H1 (cell line): ENCODE measurements around the gene TBC1D17. TPM values are rescaled to one million over a fixed set of nuclear protein-coding genes. Genes with fewer than 3 reads are reported as not detected.

Experiments used
- CTCF ChIA-PET: fragments of 300-600 bp; sonication (Branson Sonifier 250); formaldehyde crosslinking; loops from one replicate; lab custom pipeline; 2021; ENCODE audit not compliant: partially characterized antibody; lab: Charles Lee
- POLR2A ChIA-PET: fragments of 300-600 bp; sonication (Branson Sonifier 250); formaldehyde crosslinking; loops from one replicate; lab custom pipeline; 2021; ENCODE audit warnings: inconsistent platforms; ENCODE audit not compliant: partially characterized antibody; lab: Charles Lee
- DNase-seq, 2 experiments: peaks; one replicate each; pipeline versions ENCODE4 v3.0.0 to v3.0.0-alpha.2; 2010 to 2022; ENCODE audit warnings: low spot score in 2 of 2, low read depth in 1 of 2, mixed read lengths in 1 of 2
- FAIRE-seq: peaks from 2 replicates; lab custom pipeline; 2011; peaks lifted over from hg19 to GRCh38; lab: Jason Lieb, UNC
- H2AFZ ChIP-seq: 2 replicates; pipeline ENCODE4 v1.8.1; 2012; ENCODE audit warnings: low read length, inconsistent platforms
- H2AK5ac ChIP-seq: 2 replicates; pipeline ENCODE4 v1.6.1; 2013; ENCODE audit warnings: low read depth, low read length
- H2BK120ac ChIP-seq: replicated peaks from 2 replicates; pipeline ENCODE3; 2013; ENCODE audit warnings: low read depth, low read length, inconsistent platforms
- H2BK12ac ChIP-seq: 2 replicates; pipeline ENCODE4 v1.6.1; 2013; ENCODE audit warnings: low read depth, low read length
- H2BK15ac ChIP-seq: 2 replicates; pipeline ENCODE4 v1.6.1; 2013; ENCODE audit warnings: low read length
- H2BK20ac ChIP-seq: 2 replicates; pipeline ENCODE4 v1.6.1; 2013; ENCODE audit warnings: low read length
- H2BK5ac ChIP-seq: 2 replicates; pipeline ENCODE4 v1.6.1; 2013; ENCODE audit warnings: low read depth, low read length
- H3K14ac ChIP-seq: 2 replicates; pipeline ENCODE4 v1.6.1; 2013; ENCODE audit warnings: inconsistent platforms; ENCODE audit not compliant: insufficient read length
- H3K18ac ChIP-seq: 2 replicates; pipeline ENCODE4 v1.6.1; 2013; ENCODE audit warnings: low read length; ENCODE audit errors: extremely low read depth
- H3K23ac ChIP-seq: 2 replicates; pipeline ENCODE4 v1.6.1; 2013; ENCODE audit warnings: inconsistent platforms; ENCODE audit not compliant: insufficient read length
- H3K23me2 ChIP-seq: 2 replicates; pipeline ENCODE4 v1.6.1; 2013; ENCODE audit warnings: low read depth, low read length
- H3K27ac ChIP-seq: 2 replicates; pipeline ENCODE4 v1.6.1; 2011; ENCODE audit warnings: low read depth, low read length, inconsistent platforms
- H3K27me3 ChIP-seq, 4 experiments: replicated peaks in 1 of 4; 1 replicate in 1 of 4; 2 replicates in 3 of 4; pipeline versions ENCODE4 v1.6.1 to v1.8.1; 2011 to 2013; ENCODE audit warnings: low read length in 3 of 4, mild to moderate bottlenecking in 3 of 4, inconsistent platforms in 2 of 4, mixed read lengths in 2 of 4, moderate library complexity in 1 of 4; ENCODE audit not compliant: control insufficient read depth in 3 of 4, insufficient read depth in 3 of 4; ENCODE audit errors: extremely low read depth in 1 of 4
- H3K36me3 ChIP-seq, 4 experiments: 2 replicates each; pipeline versions ENCODE4 v1.6.1 to v1.8.1; 2011 to 2013; ENCODE audit warnings: mild to moderate bottlenecking in 4 of 4, low read length in 3 of 4, moderate library complexity in 2 of 4, control low read depth in 1 of 4, inconsistent platforms in 1 of 4; ENCODE audit not compliant: insufficient read depth in 4 of 4, control insufficient read depth in 2 of 4
- H3K4ac ChIP-seq: replicated peaks from 2 replicates; pipeline ENCODE3; 2013; ENCODE audit warnings: low read length, low read depth, mixed read lengths, inconsistent platforms; ENCODE audit not compliant: insufficient read length
- H3K4me1 ChIP-seq, 4 experiments: replicated peaks in 1 of 4; 1 replicate in 1 of 4; 2 replicates in 3 of 4; pipeline versions ENCODE4 v1.6.1 to v1.8.1; 2011 to 2013; ENCODE audit warnings: low read length in 3 of 4, inconsistent platforms in 2 of 4, mixed read lengths in 1 of 4; ENCODE audit not compliant: insufficient read depth in 4 of 4, control insufficient read depth in 3 of 4
- H3K4me2 ChIP-seq, 2 experiments: 2 replicates each; pipeline versions ENCODE4 v1.6.1 to v1.8.1; 2011 to 2013; ENCODE audit warnings: low read depth in 2 of 2, low read length in 2 of 2, control low read depth in 1 of 2, inconsistent platforms in 1 of 2, mild to moderate bottlenecking in 1 of 2; ENCODE audit not compliant: insufficient read depth in 1 of 2
- H3K4me3 ChIP-seq, 4 experiments: fragments of 200-600, 300-600 bp in 1 of 4; sonication (generic), shearing (Covaris generic), sonication (Bioruptor Twin) in 1 of 4; 2 replicates each; pipeline versions ENCODE4 v1.5.1 to v1.8.1; 2011 to 2016; ENCODE audit warnings: low read length in 4 of 4, low read depth in 3 of 4, control low read depth in 2 of 4, inconsistent platforms in 2 of 4, mild to moderate bottlenecking in 2 of 4, mixed read lengths in 1 of 4, moderate library complexity in 1 of 4; ENCODE audit not compliant: insufficient read depth in 2 of 4; ENCODE audit errors: extremely low read depth in 1 of 4
- H3K56ac ChIP-seq: replicated peaks from 2 replicates; pipeline ENCODE3; 2013; ENCODE audit warnings: low read depth, mild to moderate bottlenecking, mixed read lengths, low read length, inconsistent platforms; ENCODE audit not compliant: insufficient read length
- H3K79me1 ChIP-seq: 2 replicates; pipeline ENCODE4 v1.6.1; 2013; ENCODE audit warnings: low read depth, low read length, control low read depth
- H3K79me2 ChIP-seq, 2 experiments: 2 replicates each; pipeline versions ENCODE4 v1.6.1 to v1.8.1; 2012 to 2013; ENCODE audit warnings: low read length in 2 of 2, mild to moderate bottlenecking in 2 of 2, inconsistent platforms in 1 of 2; ENCODE audit not compliant: insufficient read depth in 2 of 2, control insufficient read depth in 1 of 2
- H3K9ac ChIP-seq, 4 experiments: replicated peaks in 1 of 4; 1 replicate in 1 of 4; 2 replicates in 3 of 4; pipeline versions ENCODE4 v1.6.1 to v1.8.1; 2011 to 2013; ENCODE audit warnings: low read depth in 3 of 4, low read length in 3 of 4, control low read depth in 2 of 4, mild to moderate bottlenecking in 2 of 4, moderate library complexity in 2 of 4, inconsistent platforms in 1 of 4; ENCODE audit errors: extremely low read depth in 1 of 4
- H3K9me3 ChIP-seq, 2 experiments: 2 replicates each; pipeline versions ENCODE4 v1.6.1 to v1.8.1; 2012 to 2013; ENCODE audit warnings: mild to moderate bottlenecking in 2 of 2, moderate library complexity in 2 of 2, control low read depth in 1 of 2, inconsistent platforms in 1 of 2, low read depth in 1 of 2, low read length in 1 of 2, mixed read lengths in 1 of 2; ENCODE audit not compliant: insufficient read depth in 2 of 2
- H4K20me1 ChIP-seq, 2 experiments: replicated peaks in 1 of 2; 2 replicates each; pipeline versions ENCODE3 to v1.8.1; 2011 to 2013; ENCODE audit warnings: inconsistent platforms in 2 of 2, low read length in 2 of 2, mild to moderate bottlenecking in 1 of 2; ENCODE audit not compliant: insufficient read depth in 2 of 2, control insufficient read depth in 1 of 2
- H4K5ac ChIP-seq: 2 replicates; pipeline ENCODE4 v1.6.1; 2013; ENCODE audit warnings: low read length, low read depth, mixed read lengths, inconsistent platforms; ENCODE audit not compliant: insufficient read length
- H4K8ac ChIP-seq: 2 replicates; pipeline ENCODE4 v1.8.0; 2013; ENCODE audit warnings: mild to moderate bottlenecking, moderate library complexity, low read length, inconsistent platforms; ENCODE audit not compliant: insufficient read depth; ENCODE audit errors: extremely low read depth
- H4K91ac ChIP-seq: replicated peaks from 2 replicates; pipeline ENCODE3; 2013; ENCODE audit warnings: low read length, mixed read lengths, inconsistent platforms; ENCODE audit not compliant: insufficient read length
- CEBPB ChIP-seq: IDR thresholded peaks from 2 replicates; pipeline ENCODE4 v1.6.1; 2012; ENCODE audit warnings: low read depth, low read length
- GTF2F1 ChIP-seq: IDR thresholded peaks from 2 replicates; pipeline ENCODE4 v1.6.1; 2012; ENCODE audit warnings: low read depth, low read length, improper control_type of control experiment, borderline replicate concordance
- HDAC2 ChIP-seq, 2 experiments: fragments of 300-600 bp in 1 of 2; sonication (generic) in 1 of 2; IDR thresholded peaks; 2 replicates each; pipeline ENCODE4 v1.6.1; 2011 to 2012; ENCODE audit warnings: low read depth in 2 of 2, low read length in 2 of 2, mild to moderate bottlenecking in 2 of 2, moderate library complexity in 2 of 2, borderline replicate concordance in 1 of 2, inconsistent platforms in 1 of 2
- JUN ChIP-seq: IDR thresholded peaks from 2 replicates; pipeline ENCODE4 v1.6.1; 2011; ENCODE audit warnings: low read depth, mild to moderate bottlenecking, improper control_type of control experiment, low read length
- JUND ChIP-seq: IDR thresholded peaks from 2 replicates; pipeline ENCODE4 v1.6.1; 2011; ENCODE audit warnings: mild to moderate bottlenecking, improper control_type of control experiment, low read length
- PHF8 ChIP-seq: fragments of 200-600 bp; sonication (generic); conservative IDR thresholded peaks from 2 replicates; pipeline ENCODE4 v1.7.1; 2012; ENCODE audit warnings: low read depth, mild to moderate bottlenecking, inconsistent platforms, low read length, moderate library complexity
- POLR2A ChIP-seq, 2 experiments: IDR thresholded peaks; 1 replicate in 1 of 2; 2 replicates in 1 of 2; pipeline ENCODE4 v1.6.1; 2011; ENCODE audit warnings: low read depth in 2 of 2, low read length in 2 of 2, mild to moderate bottlenecking in 2 of 2; ENCODE audit errors: control extremely low read depth in 1 of 2
- POU5F1 ChIP-seq: IDR thresholded peaks from 2 replicates; pipeline ENCODE4 v1.6.1; 2011; ENCODE audit warnings: low read depth, mild to moderate bottlenecking, low read length, moderate library complexity
- RFX5 ChIP-seq: IDR thresholded peaks from 2 replicates; pipeline ENCODE4 v1.6.1; 2011; ENCODE audit warnings: low read depth, low read length, improper control_type of control experiment, borderline replicate concordance
- SIN3A ChIP-seq, 2 experiments: IDR thresholded peaks in 1 of 2; conservative IDR thresholded peaks in 1 of 2; 2 replicates each; pipeline ENCODE4 v1.6.1; 2011 to 2012; ENCODE audit warnings: low read length in 2 of 2, improper control_type of control experiment in 1 of 2, low read depth in 1 of 2, mild to moderate bottlenecking in 1 of 2
- SRF ChIP-seq: IDR thresholded peaks from 2 replicates; pipeline ENCODE4 v1.6.1; 2011; ENCODE audit warnings: mild to moderate bottlenecking, low read depth, low read length, moderate library complexity
- YY1 ChIP-seq: IDR thresholded peaks from 2 replicates; pipeline ENCODE4 v1.6.1; 2011; ENCODE audit warnings: low read depth, mild to moderate bottlenecking, low read length
- WGBS, 2 experiments: shearing (Covaris generic) in 1 of 2; methylation state at CpG; one replicate each; pipeline versions ENCODE4 v1.1.6 to v1.1.7; 2013 to 2015; ENCODE audit warnings: low lambda C conversion rate in 2 of 2, mixed read lengths in 2 of 2, inconsistent platforms in 1 of 2, low coverage in 1 of 2, missing lambda C conversion rate in 1 of 2; ENCODE audit not compliant: insufficient replicate concordance in 2 of 2, insufficient coverage in 1 of 2, insufficient read length in 1 of 2; ENCODE audit errors: extremely low coverage in 1 of 2, missing lambda C conversion rate in 1 of 2; 5-methylcytosine and 5-hydroxymethylcytosine counted together
- polyA plus RNA-seq, 7 experiments: library from polyadenylated mRNA; depleted of rRNA in 3 of 7; stranded (reverse) in 5 of 7; unstranded in 2 of 7; fragments of >200 nt in 5 of 7; fragments of 200-250 nt in 2 of 7; gene quantifications; 1 replicate in 5 of 7; 2 replicates in 1 of 7; 4 replicates in 1 of 7; pipeline versions ENCODE4 v1.2.1 to v1.2.3, GENCODE V29; 2011 to 2013; ENCODE audit warnings: missing spikeins in 2 of 7, mixed read lengths in 2 of 7
- total RNA-seq: library from RNA; stranded (reverse); fragmentation: NEBNext Ultra II Directional; extraction: Animal tissue kit (Norgen Biotek cat#: 25700); gene quantifications from 2 replicates; pipeline ENCODE4 v1.2.1, GENCODE V29; 2021

TBC1D17 gene
- total and polyA plus RNA-seq, 2 of the 8 experiments (the other 6 are each of a cell fraction or from before 2014, with no cell fraction given): 30.3 to 44.9 TPM

- Histone ChIP-seq H3K23me2 (peaks cover 16% of the 10 kb centered on the region), H3K27me3 (no peaks in the 10 kb centered on the region), H2BK15ac (peak overlapping the region; percentile 97; the same call in 1 of the 2 replicates), H4K91ac (peak overlapping the region; percentile 97), H3K4me3 (peak overlapping the region; percentile 90 to 95 (median 92)), H2AFZ (no peak overlapping the region; the same call in 1 of the 2 replicates), H3K4ac (peak overlapping the region; percentile 89), H2BK120ac (peak overlapping the region; percentile 44), H4K5ac (peak overlapping the region; percentile 92), H2AK5ac (peak overlapping the region; percentile 91), H3K79me1 (peaks cover 19% of the 10 kb centered on the region), H3K27ac (peak overlapping the region; percentile 93), H2BK20ac (no peak overlapping the region), H3K4me2 (peak overlapping the region; percentile 90 to 92), H3K14ac (no peak overlapping the region), H2BK5ac (peak overlapping the region; percentile 100), H3K18ac (peak overlapping the region; percentile 94), H3K9ac (peak overlapping the region; percentile 90 to 98 (median 96)), H3K4me1 (peaks cover 0 to 13% (median 7%) of the 10 kb centered on the region in 4 experiments; a peak in 6 of 7 replicates), H3K36me3 (peaks cover 3 to 16% (median 12%) of the 10 kb centered on the region in 4 experiments; a peak in 6 of 8 replicates), H3K79me2 (peaks cover 0 to 30% of the 10 kb centered on the region in 2 experiments; a peak in 2 of 4 replicates), H4K20me1 (peaks cover 3 to 4% of the 10 kb centered on the region in 2 experiments), H4K8ac (peak overlapping the region; percentile 98; the same call in 1 of the 2 replicates), H3K9me3 (no peaks in the 10 kb centered on the region), H3K23ac (no peak overlapping the region), H3K56ac (peak overlapping the region; percentile 93), H2BK12ac (peak overlapping the region; percentile 70; the same call in 1 of the 2 replicates)
- FAIRE-seq (no peak), DNase-seq (peak in 1 of 2 experiments; percentile 76)
- CTCF ChIA-PET: interaction anchor here (0.8 to 1.8 kb wide), 3 partner anchors 11 to 15 kb away, joined by 3 to 6 read pairs (median 3); no protein-coding TSS in a partner anchor
- POLR2A ChIA-PET: interaction anchor here (0.8 to 6.2 kb wide), 16 partner anchors 10 to 376 kb away, joined by 3 to 76 read pairs (median 6); partner anchors contain the start of genes ATF5, CPT1C, NUP62 and PNKP
- WGBS, 2 experiments: 1% methylated on average over 20 of the region's 28 CpGs; no CpG with 5 or more reads in 1 of the 2 experiments
- no peak for TF ChIP-seq JUND
- TF ChIP-seq YY1: no peak
- TF ChIP-seq SIN3A (conservative IDR thresholded peaks at IDR 0.05 in 1 of 2, IDR thresholded peaks at IDR 0.05 in 1 of 2; ENCODE audit: low read depth in 1 of 2, low read length in 2 of 2): no peak
- no peak for TF ChIP-seq SRF
- no peak; a peak in 1 of 3 replicates for TF ChIP-seq POLR2A (IDR thresholded peaks at IDR 0.05; ENCODE audit: control extremely low read depth in 1 of 2, low read depth in 2 of 2, low read length in 2 of 2)
- TF ChIP-seq HDAC2 (IDR thresholded peaks at IDR 0.05; ENCODE audit: borderline replicate concordance in 1 of 2, low read depth in 2 of 2, low read length in 2 of 2): no peak
- TF ChIP-seq CEBPB: no peak
- TF ChIP-seq RFX5: no peak
- no peak for TF ChIP-seq GTF2F1
- peak; percentile 70; the same call in 1 of the 2 replicates for TF ChIP-seq PHF8
- no peak for TF ChIP-seq JUN
- TF ChIP-seq POU5F1: no peak
These were observed 1.6 kb upstream of the TBC1D17 start for GRCh38 chr19:49875857-49876421.
